GM12873 (cell line): ENCODE measurements around the gene RAP1GAP2.

ENCODE experiments used
- TF ChIP-seq, protein P1 (sequence below): IDR thresholded peaks from 2 replicates; pipeline ENCODE4 v1.5.1; 2012; ENCODE audit warnings: low read depth, mild to moderate bottlenecking, moderate library complexity, low read length, control low read depth; ENCODE audit not compliant: insufficient read depth; ENCODE audit errors: missing control alignments

RAP1GAP2 gene

DNA sequence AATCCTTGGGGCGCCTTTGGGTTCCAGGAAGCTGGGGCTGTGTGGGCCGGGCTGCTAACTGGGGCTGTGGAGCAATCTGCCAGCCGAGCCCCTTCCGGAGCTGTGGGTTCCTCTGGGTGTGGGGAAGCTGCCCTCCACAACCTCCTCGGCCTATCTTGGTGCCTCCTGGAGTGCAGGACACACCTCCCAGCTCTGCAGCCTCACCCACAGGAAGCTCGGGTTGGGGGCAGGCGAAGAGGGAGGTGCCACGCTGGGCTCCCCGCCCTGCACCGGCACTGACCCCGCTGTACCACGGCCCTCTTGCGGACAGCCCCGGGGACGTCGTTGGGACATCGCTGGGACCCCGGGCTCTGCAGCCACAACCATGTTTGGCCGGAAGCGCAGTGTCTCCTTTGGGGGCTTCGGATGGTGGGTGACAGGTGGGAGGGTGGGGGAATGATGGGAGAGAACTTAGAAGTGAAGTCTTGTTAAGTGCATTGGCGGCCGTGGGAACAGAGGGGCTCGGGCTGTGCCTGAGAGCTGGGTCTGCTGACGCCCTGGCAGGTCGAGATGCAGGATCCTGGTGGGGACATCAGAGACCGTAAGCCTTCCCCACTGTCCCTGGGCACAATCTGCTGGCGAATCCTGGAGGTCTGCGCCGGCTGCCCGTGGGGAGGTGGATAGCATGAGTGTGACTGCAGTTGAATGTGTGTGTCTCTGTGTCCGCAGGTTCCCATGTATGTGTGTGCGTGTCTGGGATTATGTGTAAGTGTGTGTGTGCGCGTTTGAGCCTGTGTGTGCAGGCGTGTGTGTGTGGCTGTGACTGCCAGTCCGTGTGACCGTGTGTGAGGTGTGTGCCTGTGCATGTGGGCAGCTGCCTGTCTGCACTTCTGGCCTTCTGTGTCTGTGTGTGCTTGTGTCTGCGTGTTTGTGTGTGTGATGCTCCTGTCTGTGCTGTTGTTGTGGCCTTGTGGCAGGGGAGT is at the start of gene RAP1GAP2:
TSS of gene RAP1GAP2 (plus strand) at position 275 of the 962 bp plus-strand sequence. CDS start at position 365, 90 bp downstream.
- TF ChIP-seq, protein P1, sequence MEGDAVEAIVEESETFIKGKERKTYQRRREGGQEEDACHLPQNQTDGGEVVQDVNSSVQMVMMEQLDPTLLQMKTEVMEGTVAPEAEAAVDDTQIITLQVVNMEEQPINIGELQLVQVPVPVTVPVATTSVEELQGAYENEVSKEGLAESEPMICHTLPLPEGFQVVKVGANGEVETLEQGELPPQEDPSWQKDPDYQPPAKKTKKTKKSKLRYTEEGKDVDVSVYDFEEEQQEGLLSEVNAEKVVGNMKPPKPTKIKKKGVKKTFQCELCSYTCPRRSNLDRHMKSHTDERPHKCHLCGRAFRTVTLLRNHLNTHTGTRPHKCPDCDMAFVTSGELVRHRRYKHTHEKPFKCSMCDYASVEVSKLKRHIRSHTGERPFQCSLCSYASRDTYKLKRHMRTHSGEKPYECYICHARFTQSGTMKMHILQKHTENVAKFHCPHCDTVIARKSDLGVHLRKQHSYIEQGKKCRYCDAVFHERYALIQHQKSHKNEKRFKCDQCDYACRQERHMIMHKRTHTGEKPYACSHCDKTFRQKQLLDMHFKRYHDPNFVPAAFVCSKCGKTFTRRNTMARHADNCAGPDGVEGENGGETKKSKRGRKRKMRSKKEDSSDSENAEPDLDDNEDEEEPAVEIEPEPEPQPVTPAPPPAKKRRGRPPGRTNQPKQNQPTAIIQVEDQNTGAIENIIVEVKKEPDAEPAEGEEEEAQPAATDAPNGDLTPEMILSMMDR = peak; percentile 10

DNA sequence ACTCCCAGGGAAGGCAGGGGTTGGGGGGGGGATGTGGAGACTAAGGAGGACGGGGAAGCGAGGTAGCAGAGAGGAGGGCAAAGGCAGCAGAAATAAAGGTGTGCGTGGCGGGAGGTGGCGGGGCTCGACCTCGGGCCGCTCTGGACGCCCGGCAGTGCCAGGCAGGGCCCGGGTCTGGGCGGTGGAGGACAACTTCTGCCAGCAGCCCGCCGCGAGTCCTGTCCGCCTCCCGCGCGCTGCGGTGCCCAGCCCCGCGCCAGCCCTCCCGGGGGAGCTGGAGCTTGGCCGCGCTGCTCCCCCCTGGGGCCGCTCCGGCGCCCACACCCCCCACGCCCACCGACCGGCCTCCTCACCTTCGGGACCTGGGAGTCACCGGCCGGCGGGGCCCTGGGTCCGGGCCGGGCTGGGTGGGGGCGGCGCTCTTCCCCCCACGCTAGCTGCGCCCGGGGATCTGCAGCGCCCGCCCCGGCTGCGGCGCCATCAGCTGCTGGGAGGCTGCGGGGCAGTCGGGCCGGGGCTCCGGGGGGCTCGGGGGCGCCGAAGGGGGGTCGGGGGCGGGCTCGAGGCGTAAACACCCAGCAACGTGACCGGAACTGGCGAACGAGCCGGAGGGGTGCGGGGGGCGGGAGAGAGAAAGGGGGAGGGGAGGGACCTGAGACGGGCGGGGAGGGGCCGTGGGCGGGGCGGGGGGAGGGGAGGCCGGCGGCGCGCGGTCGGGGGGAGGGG is 47.0 kb upstream of the RAP1GAP2 start, which contains the start of gene CCDC92B:
TSS of gene CCDC92B (minus strand) at position 595 of the 726 bp plus-strand sequence. CDS start 14,507 bp downstream, outside the sequence.
- TF ChIP-seq, protein P1 = no peak

DNA sequence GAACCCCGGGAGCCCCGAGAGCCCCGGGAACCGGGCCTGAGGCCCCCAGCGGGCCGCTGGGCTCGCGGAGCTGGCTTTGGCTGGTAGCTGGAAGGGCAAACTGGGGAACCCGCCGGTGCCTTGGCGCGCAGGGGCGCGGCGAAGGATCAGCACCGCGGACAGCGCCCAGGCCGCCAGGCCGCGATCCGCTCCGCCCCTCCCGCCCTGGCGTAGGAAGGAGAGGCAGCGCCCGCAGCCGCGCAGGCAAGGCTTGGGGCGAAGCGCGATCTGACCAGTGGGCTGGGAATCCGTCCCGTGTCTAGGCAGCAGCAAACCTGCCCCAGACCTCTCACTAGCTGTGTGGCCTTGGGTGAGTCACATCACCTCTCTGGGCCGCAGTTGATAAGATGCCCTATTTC is 46.5 kb upstream of the RAP1GAP2 start:
- TF ChIP-seq, protein P1 = no peak

GRCh38 chr17:2750721-2751120 is 45.5 kb upstream of the RAP1GAP2 start:
- TF ChIP-seq, protein P1 = no peak

DNA sequence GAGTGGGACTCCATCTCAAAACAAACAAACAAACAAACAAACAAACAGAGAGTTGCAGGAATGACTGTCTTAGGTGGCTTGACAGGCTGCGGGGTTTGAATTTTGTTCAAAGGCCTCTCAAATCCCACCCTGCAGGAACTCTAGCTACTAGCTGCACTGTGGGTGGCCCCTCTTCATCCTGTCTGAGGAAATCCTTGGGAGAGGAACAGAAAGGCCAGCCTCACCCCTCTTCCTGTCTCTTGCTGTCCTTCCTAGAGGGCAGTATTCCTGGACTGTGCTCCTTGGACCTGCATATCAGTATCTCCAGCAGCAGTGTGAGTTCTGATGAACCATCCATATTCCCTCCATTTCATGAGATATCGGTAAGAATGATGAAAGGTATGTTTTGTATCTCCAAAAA is 44.7 kb upstream of the RAP1GAP2 start:
- TF ChIP-seq, protein P1 = no peak

- TF ChIP-seq, protein P1 = no peak
These were observed 40.1 kb upstream of the RAP1GAP2 start for GRCh38 chr17:2755891-2756724.
